Tibial nerve (tissue), 4 donors: ENCODE results near the gene PRELID1.

ENCODE experiments used
- CTCF ChIP-seq, 5 experiments: fragments of 200-600 bp in 3 of 5; fragments of 450-650 bp in 2 of 5; sonication (generic) in 3 of 5; IDR thresholded peaks; one replicate each; pipeline ENCODE4 v1.5.1; 2016 to 2019; ENCODE audit warnings: antibody characterized with exemption in 5 of 5, mild to moderate bottlenecking in 3 of 5, moderate library complexity in 2 of 5
- EP300 ChIP-seq, 2 donors: sonication (generic); formaldehyde crosslinking; IDR thresholded peaks; one replicate each; pipeline ENCODE4 v1.6.1; 2017; ENCODE audit warnings: antibody characterized with exemption in 2 of 2, mild to moderate bottlenecking in 1 of 2
- POLR2A ChIP-seq, 2 donors: fragments of 450-650 bp; IDR thresholded peaks; one replicate each; pipeline ENCODE4 v1.6.1; 2017; ENCODE audit warnings: antibody characterized with exemption in 2 of 2, mild to moderate bottlenecking in 2 of 2, moderate library complexity in 2 of 2

GRCh38 chr5:177300951-177301350 is 2.6 kb upstream of the PRELID1 start:
- TF ChIP-seq CTCF (IDR thresholded peaks at IDR 0.05) (no peak), POLR2A (IDR thresholded peaks at IDR 0.05) (no peak), EP300 (IDR thresholded peaks at IDR 0.05) (no peak)
